HG03457 (cell line): ENCODE results near the gene ABHD17A.

Experiments
- ATAC-seq: cut with Tn5 transposase; IDR thresholded peaks from one replicate; pipeline ENCODE4 v1.9.1; 2021; ENCODE audit warnings: moderate number of reproducible peaks; ENCODE audit not compliant: unreplicated experiment

ABHD17A gene

GRCh38 chr19:1854542-1855039 is 30.7 kb downstream of the ABHD17A start:
- no peak for ATAC-seq

- ATAC-seq: no peak
Measured at GRCh38 chr19:1854039-1854541, 31.2 kb downstream of the ABHD17A start.

- no peak for ATAC-seq
Measured at GRCh38 chr19:1853295-1854038, 31.8 kb downstream of the ABHD17A start.

- no peak for ATAC-seq
Measured at GRCh38 chr19:1852581-1853128, 32.6 kb downstream of the ABHD17A start.

GRCh38 chr19:1851654-1852580 is 33.4 kb downstream of the ABHD17A start:
- ATAC-seq: no peak

GRCh38 chr19:1850809-1851653 is 34.3 kb downstream of the ABHD17A start:
- no peak for ATAC-seq

- no peak for ATAC-seq
Measured at GRCh38 chr19:1849886-1850398, 35.4 kb downstream of the ABHD17A start.

GRCh38 chr19:1849132-1849474 is 36.2 kb downstream of the ABHD17A start:
- no peak for ATAC-seq

- ATAC-seq: peak; percentile 44
Measured at GRCh38 chr19:1848399-1849131, 36.7 kb downstream of the ABHD17A start, which contains the start of gene REXO1. Gene REXO1, minus strand, starts transcription at chr19:1848483. Its CDS starts 125 bp downstream, at chr19:1848358.

GRCh38 chr19:1847684-1848398 is 37.5 kb downstream of the ABHD17A start:
- peak; percentile 16 for ATAC-seq

- ATAC-seq: no peak
Measured at GRCh38 chr19:1847348-1847683, 38.0 kb downstream of the ABHD17A start.

- ATAC-seq: no peak
Measured at GRCh38 chr19:1846517-1847204, 38.6 kb downstream of the ABHD17A start.

GRCh38 chr19:1845642-1846041 is 39.7 kb downstream of the ABHD17A start:
- no peak for ATAC-seq

- no peak for ATAC-seq
Measured at GRCh38 chr19:1845125-1845515, 40.2 kb downstream of the ABHD17A start.

- ATAC-seq: no peak
Measured at GRCh38 chr19:1844513-1845124, 40.7 kb downstream of the ABHD17A start.

- no peak for ATAC-seq
Measured at GRCh38 chr19:1843646-1844394, 41.5 kb downstream of the ABHD17A start.

GRCh38 chr19:1843116-1843515 is 42.2 kb downstream of the ABHD17A start:
- no peak for ATAC-seq
